Colonic mucosa (tissue), 4 donors: ENCODE data around the gene P2RX4. TPM values are rescaled to one million over a fixed set of nuclear protein-coding genes. Genes with fewer than 3 reads are reported as not detected.
A peak's percentile ranks its signal among the peaks of the same experiment; 100 is the strongest.

Experiments used
- DNase-seq: peaks from one replicate; pipeline ENCODE4 v3.0.0-alpha.2; 2020
- H3K27ac ChIP-seq: fragments of 200-600 bp; one replicate; pipeline ENCODE4 v1.8.0; 2021
- H3K27me3 ChIP-seq: fragments of 200-600 bp; one replicate; pipeline ENCODE4 v1.8.0; 2021
- H3K36me3 ChIP-seq: fragments of 200-600 bp; one replicate; pipeline ENCODE4 v1.8.0; 2021
- H3K4me1 ChIP-seq: fragments of 200-600 bp; one replicate; pipeline ENCODE4 v1.8.0; 2021; ENCODE audit warnings: mild to moderate bottlenecking
- H3K4me3 ChIP-seq: fragments of 200-600 bp; one replicate; pipeline ENCODE4 v1.8.0; 2021
- H3K9ac ChIP-seq, 2 donors: one replicate each; pipeline ENCODE4 v1.7.0; 2013; ENCODE audit warnings: control low read depth in 2 of 2, low read depth in 2 of 2, low read length in 2 of 2
- H3K9me3 ChIP-seq: fragments of 200-600 bp; one replicate; pipeline ENCODE4 v1.8.0; 2021
- CTCF ChIP-seq: fragments of 200-600 bp; IDR thresholded peaks from one replicate; pipeline ENCODE4 v1.8.0; 2022; ENCODE audit warnings: antibody characterized with exemption, mild to moderate bottlenecking
- intact Hi-C: fragments of 100-400 bp; cut with DNase I; formaldehyde crosslinking; loops from one replicate; pipeline ENCODE4 v1.14.1; 2022
- total RNA-seq, 2 donors: library from RNA; stranded (reverse); fragmentation: NEBNext Ultra II Directional in 1 of 2; extraction: Animal tissue kit (Norgen Biotek cat#: 25700) in 1 of 2; gene quantifications; one replicate each; pipeline ENCODE4 v1.2.1, GENCODE V29; 2021
- donor health status: healthy.
- donor health status: DM: no; HTN: no; CAD: no.
- donor health status: DM: no; HTN: no; CAD: no.

Gene P2RX4
- total RNA-seq, 2 donors from 2014 or later, result 82.2 to 123 TPM

GRCh38 chr12:121209221-121209620 lies 708 bp upstream of the P2RX4 start:
- no peak overlapping the region for H3K27ac ChIP-seq
- no peak for DNase-seq
- no peaks in the 10 kb centered on the region for H3K36me3 ChIP-seq
- H3K4me3 ChIP-seq, result no peak overlapping the region
- no peaks in the 10 kb centered on the region for H3K27me3 ChIP-seq
- peaks cover 9% of the 10 kb centered on the region for H3K4me1 ChIP-seq
- intact Hi-C loops, result loop anchor here (5.0 kb wide), 1 partner anchor 77 kb away; the partner anchor contains the start of gene P2RX7
- H3K9me3 ChIP-seq, result no peaks in the 10 kb centered on the region
- no peak for TF ChIP-seq CTCF
- H3K9ac ChIP-seq, result peak overlapping the region in 1 of 2 donors; percentile 87

- no peaks in the 10 kb centered on the region for H3K9me3 ChIP-seq
- no peak for TF ChIP-seq CTCF
- intact Hi-C loops, result no loop called here
- H3K27ac ChIP-seq, result peak overlapping the region; percentile 94
- no peaks in the 10 kb centered on the region for H3K36me3 ChIP-seq
- peaks cover 9% of the 10 kb centered on the region for H3K4me1 ChIP-seq
- H3K27me3 ChIP-seq, result no peaks in the 10 kb centered on the region
- DNase-seq, result no peak
- no peak overlapping the region for H3K9ac ChIP-seq
- no peak overlapping the region for H3K4me3 ChIP-seq
Measured at GRCh38 chr12:121212875-121213274, 2.9 kb downstream of the P2RX4 start.

- Histone ChIP-seq H3K9ac (peak overlapping the region in 1 of 2 donors; percentile 78), H3K27ac (peak overlapping the region; percentile 94), H3K27me3 (no peaks in the 10 kb centered on the region), H3K36me3 (no peaks in the 10 kb centered on the region), H3K4me1 (peaks cover 14% of the 10 kb centered on the region), H3K9me3 (no peaks in the 10 kb centered on the region), H3K4me3 (no peak overlapping the region)
- intact Hi-C loops, result no loop called here
- no peak for TF ChIP-seq CTCF
- DNase-seq, result no peak
Measured at GRCh38 chr12:121214166-121214777, 4.3 kb downstream of the P2RX4 start.

GRCh38 chr12:121214855-121215745 lies 5.2 kb downstream of the P2RX4 start:
- no peaks in the 10 kb centered on the region for H3K36me3 ChIP-seq
- no peak overlapping the region for H3K4me3 ChIP-seq

More at GRCh38 chr12:121214855-121215745, 5.2 kb downstream of the P2RX4 start:
- Histone ChIP-seq H3K27ac (peak overlapping the region; percentile 94), H3K9me3 (no peaks in the 10 kb centered on the region), H3K9ac (peak overlapping the region in 1 of 2 donors; percentile 78), H3K4me1 (peaks cover 14% of the 10 kb centered on the region), H3K27me3 (no peaks in the 10 kb centered on the region)
- peak; percentile 67 for DNase-seq
- TF ChIP-seq CTCF, result no peak
- intact Hi-C loops, result no loop called here
